ENCODE data around the gene TBATA.

TBATA gene

DNA sequence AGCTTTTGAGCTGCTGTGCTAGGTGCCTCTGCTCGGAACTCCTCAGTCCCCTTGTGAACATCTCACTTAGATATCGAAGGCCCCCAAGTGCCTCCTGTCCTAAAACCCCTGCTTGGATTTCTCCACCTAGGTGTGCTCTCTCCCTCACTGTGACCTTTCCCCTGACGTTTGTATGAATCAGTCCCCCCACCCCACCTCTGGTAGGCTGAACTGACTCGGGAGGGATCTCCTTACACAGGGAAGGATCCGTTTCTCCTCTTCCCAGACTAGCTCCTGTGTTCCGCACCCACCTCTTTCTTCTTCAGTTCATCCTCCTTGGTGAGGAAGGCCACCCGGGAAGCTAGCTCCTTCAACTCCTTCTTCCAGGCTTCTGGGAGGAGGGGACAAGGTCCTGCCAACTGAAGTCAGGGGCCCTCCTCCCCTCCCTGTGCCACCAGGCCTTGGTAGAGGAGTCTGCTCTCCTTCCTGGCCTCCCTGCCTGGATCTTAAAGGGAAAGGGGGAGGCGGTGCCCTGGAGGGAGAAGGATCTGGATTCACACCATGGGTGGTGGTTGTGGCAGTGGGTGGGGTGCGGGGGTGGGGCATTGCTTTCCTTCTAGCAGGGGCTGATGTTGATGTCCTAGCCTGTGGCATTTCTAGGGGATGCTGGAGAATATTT, 6.8 kb downstream of the TBATA start:
- Histone ChIP-seq H2BK120ac (ENCODE audit: low read depth, low read length) (no peak overlapping the region), H3K27me3 (ENCODE audit: control insufficient read depth in 1 of 2, insufficient read depth in 1 of 2, low read length in 2 of 2) (peaks cover 28% of the 10 kb centered on the region in 2 experiments), H3K9me3 (ENCODE audit: control insufficient read depth, low read length) (no peaks in the 10 kb centered on the region), H3K36me3 (ENCODE audit: control insufficient read depth in 1 of 2, insufficient read depth in 2 of 2, low read depth in 1 of 2, low read length in 2 of 2) (no peaks in the 10 kb centered on the region), H3K14ac (ENCODE audit: low read length in 2 of 2) (no peak overlapping the region), H3K4ac (ENCODE audit: low read depth in 1 of 2, low read length in 2 of 2) (no peak overlapping the region), H3K9ac (ENCODE audit: low read length) (no peak overlapping the region), H4K8ac (ENCODE audit: low read length) (no peak overlapping the region), H3K18ac (ENCODE audit: low read depth in 1 of 2, low read length in 2 of 2) (no peak overlapping the region), H2BK5ac (ENCODE audit: low read depth, low read length, poor library complexity, severe bottlenecking) (no peak overlapping the region), H2AFZ (ENCODE audit: low read depth, low read length) (no peak overlapping the region), H3K23ac (ENCODE audit: low read length in 2 of 2) (no peak overlapping the region), H2BK12ac (ENCODE audit: low read length in 2 of 2) (no peak overlapping the region), H3K79me1 (replicated peaks; ENCODE audit: low read length, poor library complexity, severe bottlenecking) (no peaks in the 10 kb centered on the region), H2AK5ac (ENCODE audit: low read length, severe bottlenecking) (no peak overlapping the region), H3K4me2 (ENCODE audit: low read length, poor library complexity, severe bottlenecking) (no peak overlapping the region), H3K27ac (ENCODE audit: low read length, poor library complexity, severe bottlenecking) (no peak overlapping the region), H3K4me1 (ENCODE audit: control insufficient read depth, insufficient read depth, low read depth, low read length) (peaks cover 2% of the 10 kb centered on the region), H2BK15ac (ENCODE audit: low read depth, poor library complexity, severe bottlenecking) (no peak overlapping the region), H3K4me3 (ENCODE audit: insufficient read depth in 1 of 2, low read depth in 1 of 2, low read length in 2 of 2) (no peak overlapping the region), H4K91ac (ENCODE audit: low read length) (no peak overlapping the region)
- WGBS, result 66% methylated on average over 9 of the region's 9 CpGs
- DNase-seq, result no peak

DNA sequence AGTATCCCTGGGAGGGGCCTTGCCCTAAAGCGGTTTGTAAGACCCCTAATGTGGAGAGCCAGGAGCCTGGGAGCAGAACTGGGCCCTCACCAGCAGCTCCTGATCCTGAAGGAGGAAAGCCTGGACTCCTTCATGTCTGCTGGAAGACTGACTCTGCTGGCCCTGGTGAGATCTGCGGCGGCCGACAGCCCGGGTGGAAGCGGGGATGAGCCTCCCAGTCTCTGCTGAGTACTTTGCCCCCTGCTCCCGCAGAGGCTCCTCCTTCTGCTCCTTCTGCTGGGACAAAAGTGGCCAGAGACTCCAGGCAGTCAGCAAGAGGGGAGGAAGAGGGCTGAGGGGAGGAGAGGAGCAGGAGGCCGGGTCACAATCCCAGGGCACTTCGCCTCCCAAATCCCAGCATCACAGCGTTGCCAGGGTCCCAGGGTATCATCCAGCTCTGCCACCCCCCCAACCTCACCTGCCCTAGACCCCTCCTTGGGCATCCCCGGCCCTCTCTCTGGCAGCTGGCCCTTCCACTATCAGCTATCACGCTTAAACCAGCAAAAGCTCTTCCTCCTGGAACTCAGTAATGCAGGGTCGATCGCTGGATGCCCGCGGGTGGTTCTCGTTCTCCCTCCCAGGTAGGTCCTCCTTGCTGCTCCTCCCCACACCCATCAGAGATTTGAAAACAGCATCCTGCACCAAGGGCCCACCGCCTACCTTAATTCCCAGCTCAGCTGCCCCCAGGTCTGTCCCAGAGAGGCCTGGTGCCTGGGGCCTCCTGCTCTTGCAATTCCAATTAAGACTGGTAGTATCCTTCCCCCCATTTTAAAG, 7.9 kb downstream of the TBATA start:
- Histone ChIP-seq H4K8ac (ENCODE audit: low read length) (no peak overlapping the region), H2BK12ac (ENCODE audit: low read length in 2 of 2) (no peak overlapping the region), H3K4me3 (ENCODE audit: insufficient read depth in 1 of 2, low read depth in 1 of 2, low read length in 2 of 2) (no peak overlapping the region), H2BK120ac (ENCODE audit: low read depth, low read length) (no peak overlapping the region), H3K27me3 (ENCODE audit: control insufficient read depth in 1 of 2, insufficient read depth in 1 of 2, low read length in 2 of 2) (peaks cover 17 to 20% of the 10 kb centered on the region in 2 experiments), H3K9ac (ENCODE audit: low read length) (no peak overlapping the region), H3K27ac (ENCODE audit: low read length, poor library complexity, severe bottlenecking) (no peak overlapping the region), H4K91ac (ENCODE audit: low read length) (no peak overlapping the region), H3K14ac (ENCODE audit: low read length in 2 of 2) (no peak overlapping the region), H3K4me2 (ENCODE audit: low read length, poor library complexity, severe bottlenecking) (no peak overlapping the region), H3K79me1 (replicated peaks; ENCODE audit: low read length, poor library complexity, severe bottlenecking) (no peaks in the 10 kb centered on the region), H3K23ac (ENCODE audit: low read length in 2 of 2) (no peak overlapping the region), H2AK5ac (ENCODE audit: low read length, severe bottlenecking) (no peak overlapping the region), H3K9me3 (ENCODE audit: control insufficient read depth, low read length) (no peaks in the 10 kb centered on the region), H3K4me1 (ENCODE audit: control insufficient read depth, insufficient read depth, low read depth, low read length) (peaks cover 4% of the 10 kb centered on the region), H3K18ac (ENCODE audit: low read depth in 1 of 2, low read length in 2 of 2) (no peak overlapping the region), H2BK15ac (ENCODE audit: low read depth, poor library complexity, severe bottlenecking) (no peak overlapping the region), H2BK5ac (ENCODE audit: low read depth, low read length, poor library complexity, severe bottlenecking) (no peak overlapping the region), H3K4ac (ENCODE audit: low read depth in 1 of 2, low read length in 2 of 2) (no peak overlapping the region), H3K36me3 (ENCODE audit: control insufficient read depth in 1 of 2, insufficient read depth in 2 of 2, low read depth in 1 of 2, low read length in 2 of 2) (no peaks in the 10 kb centered on the region), H2AFZ (ENCODE audit: low read depth, low read length) (no peak overlapping the region)
- 90% methylated on average over 17 of the region's 18 CpGs for whole genome bisulfite sequencing
- no peak for DNase-seq

DNA sequence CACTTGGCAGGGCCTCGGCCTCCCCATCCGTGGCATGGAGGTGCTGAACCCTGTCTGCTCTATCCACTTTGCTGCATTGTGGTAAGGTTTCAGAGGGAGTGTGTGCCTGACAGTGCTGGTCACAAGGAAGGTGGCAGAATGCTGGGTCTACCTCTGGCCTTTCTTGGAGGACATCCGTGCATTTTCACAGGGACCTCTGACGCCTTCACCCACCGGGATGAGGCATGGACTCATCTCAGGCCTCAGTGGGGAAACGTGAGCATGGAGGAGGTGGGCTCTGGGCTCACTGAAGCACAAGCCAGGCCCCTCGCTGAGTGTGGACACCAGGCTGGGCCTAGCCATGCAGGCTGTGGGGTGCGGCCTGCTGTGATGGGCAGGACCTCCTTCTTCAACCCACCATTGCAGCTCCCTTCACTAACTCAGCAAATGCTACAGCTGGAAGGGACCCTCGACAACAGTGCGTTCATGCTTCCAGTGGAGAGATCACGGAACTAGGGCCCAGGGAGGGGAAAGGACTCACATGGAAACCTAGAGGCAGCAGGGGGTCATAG, 8.6 kb downstream of the TBATA start:
- Histone ChIP-seq H4K91ac (ENCODE audit: low read length) (no peak overlapping the region), H2BK120ac (ENCODE audit: low read depth, low read length) (no peak overlapping the region), H3K4ac (ENCODE audit: low read depth in 1 of 2, low read length in 2 of 2) (no peak overlapping the region), H2BK5ac (ENCODE audit: low read depth, low read length, poor library complexity, severe bottlenecking) (no peak overlapping the region), H3K4me2 (ENCODE audit: low read length, poor library complexity, severe bottlenecking) (no peak overlapping the region), H2BK15ac (ENCODE audit: low read depth, poor library complexity, severe bottlenecking) (no peak overlapping the region), H3K9ac (ENCODE audit: low read length) (no peak overlapping the region), H3K27ac (ENCODE audit: low read length, poor library complexity, severe bottlenecking) (no peak overlapping the region), H3K4me1 (ENCODE audit: control insufficient read depth, insufficient read depth, low read depth, low read length) (peaks cover 7% of the 10 kb centered on the region), H3K18ac (ENCODE audit: low read depth in 1 of 2, low read length in 2 of 2) (no peak overlapping the region), H2BK12ac (ENCODE audit: low read length in 2 of 2) (no peak overlapping the region), H3K4me3 (ENCODE audit: insufficient read depth in 1 of 2, low read depth in 1 of 2, low read length in 2 of 2) (no peak overlapping the region), H3K27me3 (ENCODE audit: control insufficient read depth in 1 of 2, insufficient read depth in 1 of 2, low read length in 2 of 2) (peaks cover 15 to 23% of the 10 kb centered on the region in 2 experiments), H2AK5ac (ENCODE audit: low read length, severe bottlenecking) (no peak overlapping the region), H3K23ac (ENCODE audit: low read length in 2 of 2) (no peak overlapping the region), H3K36me3 (ENCODE audit: control insufficient read depth in 1 of 2, insufficient read depth in 2 of 2, low read depth in 1 of 2, low read length in 2 of 2) (no peaks in the 10 kb centered on the region), H4K8ac (ENCODE audit: low read length) (no peak overlapping the region), H3K79me1 (replicated peaks; ENCODE audit: low read length, poor library complexity, severe bottlenecking) (no peaks in the 10 kb centered on the region), H3K9me3 (ENCODE audit: control insufficient read depth, low read length) (no peaks in the 10 kb centered on the region), H3K14ac (ENCODE audit: low read length in 2 of 2) (no peak overlapping the region), H2AFZ (ENCODE audit: low read depth, low read length) (no peak overlapping the region)
- 79% methylated on average over 10 of the region's 11 CpGs for WGBS
- no peak for DNase-seq

DNA sequence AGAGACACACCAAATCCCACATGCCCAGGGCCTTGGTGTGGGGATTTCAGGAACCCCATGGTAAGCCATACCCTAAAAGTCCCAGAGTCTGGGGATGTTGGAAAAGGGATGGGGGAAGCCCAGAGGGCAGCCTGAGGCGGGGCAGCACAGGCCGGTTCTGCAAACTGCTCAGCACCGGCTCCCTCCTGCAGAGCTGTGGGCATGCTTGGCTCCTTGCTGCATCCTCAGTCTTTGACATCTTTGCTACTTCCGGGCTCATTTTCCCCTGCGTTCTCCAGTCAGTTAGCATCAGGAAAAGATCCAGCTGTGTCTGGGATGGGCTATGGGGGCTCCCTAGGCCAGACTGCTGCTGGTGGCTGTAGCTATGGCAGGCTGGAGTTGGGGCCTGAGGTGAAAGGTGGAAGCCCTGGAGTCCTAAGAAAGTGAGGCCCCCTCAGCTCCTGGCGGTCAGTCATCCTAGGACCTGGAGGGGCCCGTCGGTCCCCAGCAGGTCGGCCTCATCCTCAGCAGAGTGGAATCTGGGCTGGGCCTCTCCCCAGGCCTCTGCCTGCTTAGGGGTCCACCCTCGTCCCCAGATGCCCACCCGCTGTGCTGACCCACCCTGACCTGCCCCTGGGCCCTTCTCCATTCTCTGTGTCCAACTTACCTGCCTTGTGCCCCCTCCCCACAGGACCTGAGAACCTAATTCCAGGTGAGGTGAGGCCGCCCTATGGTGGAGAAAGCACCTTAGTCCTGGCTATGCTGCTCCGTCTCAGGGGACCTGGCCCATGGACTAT, 9.3 kb downstream of the TBATA start:
- Histone ChIP-seq H3K18ac (ENCODE audit: low read depth in 1 of 2, low read length in 2 of 2) (no peak overlapping the region), H3K79me1 (replicated peaks; ENCODE audit: low read length, poor library complexity, severe bottlenecking) (no peaks in the 10 kb centered on the region), H2BK15ac (ENCODE audit: low read depth, poor library complexity, severe bottlenecking) (no peak overlapping the region), H2BK12ac (ENCODE audit: low read length in 2 of 2) (no peak overlapping the region), H3K27ac (ENCODE audit: low read length, poor library complexity, severe bottlenecking) (no peak overlapping the region), H3K27me3 (ENCODE audit: control insufficient read depth in 1 of 2, insufficient read depth in 1 of 2, low read length in 2 of 2) (peaks cover 12 to 28% of the 10 kb centered on the region in 2 experiments), H2AFZ (ENCODE audit: low read depth, low read length) (no peak overlapping the region), H3K9ac (ENCODE audit: low read length) (no peak overlapping the region), H4K8ac (ENCODE audit: low read length) (no peak overlapping the region), H3K36me3 (ENCODE audit: control insufficient read depth in 1 of 2, insufficient read depth in 2 of 2, low read depth in 1 of 2, low read length in 2 of 2) (no peaks in the 10 kb centered on the region), H2BK120ac (ENCODE audit: low read depth, low read length) (no peak overlapping the region), H4K91ac (ENCODE audit: low read length) (no peak overlapping the region), H3K4ac (ENCODE audit: low read depth in 1 of 2, low read length in 2 of 2) (no peak overlapping the region), H3K4me1 (ENCODE audit: control insufficient read depth, insufficient read depth, low read depth, low read length) (peaks cover 7% of the 10 kb centered on the region), H3K4me2 (ENCODE audit: low read length, poor library complexity, severe bottlenecking) (no peak overlapping the region), H2AK5ac (ENCODE audit: low read length, severe bottlenecking) (no peak overlapping the region), H3K23ac (ENCODE audit: low read length in 2 of 2) (no peak overlapping the region), H3K14ac (ENCODE audit: low read length in 2 of 2) (no peak overlapping the region), H3K4me3 (ENCODE audit: insufficient read depth in 1 of 2, low read depth in 1 of 2, low read length in 2 of 2) (no peak overlapping the region), H3K9me3 (ENCODE audit: control insufficient read depth, low read length) (no peaks in the 10 kb centered on the region), H2BK5ac (ENCODE audit: low read depth, low read length, poor library complexity, severe bottlenecking) (no peak overlapping the region)
- WGBS, result 90% methylated on average over 13 of the region's 13 CpGs
- no peak for DNase-seq

All from mesenchymal stem cell (in vitro differentiated cells and primary cell).